Chondrocyte (in vitro differentiated cells): Measurements from ENCODE around the gene CRAT. TPM values are rescaled to one million over a fixed set of nuclear protein-coding genes. Genes with fewer than 3 reads are reported as not detected.

Experiments used
- DNase-seq: peaks from one replicate; pipeline ENCODE4 v3.0.0; 2021; ENCODE audit warnings: mixed read lengths, low spot score
- H3K27ac Mint-ChIP-seq: one replicate; pipeline ENCODE4 v1.8.0; 2021; ENCODE audit warnings: mild to moderate bottlenecking, moderate library complexity, mixed read lengths; ENCODE audit not compliant: unreplicated experiment
- H3K27me3 Mint-ChIP-seq: 2 replicates; pipeline ENCODE4 v1.8.0; 2021; ENCODE audit warnings: low read depth, mixed read lengths
- H3K36me3 Mint-ChIP-seq: 2 replicates; pipeline ENCODE4 v1.8.0; 2021; ENCODE audit warnings: low read depth, mixed read lengths
- H3K4me1 Mint-ChIP-seq: 2 replicates; pipeline ENCODE4 v1.8.0; 2021; ENCODE audit warnings: low read depth, mild to moderate bottlenecking, mixed read lengths
- H3K4me3 Mint-ChIP-seq: one replicate; pipeline ENCODE4 v1.8.0; 2021; ENCODE audit warnings: mild to moderate bottlenecking, moderate library complexity, mixed read lengths; ENCODE audit not compliant: unreplicated experiment
- H3K9me3 Mint-ChIP-seq: 2 replicates; pipeline ENCODE4 v1.8.0; 2021; ENCODE audit warnings: low read depth, mixed read lengths
- total RNA-seq: library from RNA; stranded (reverse); gene quantifications from 3 replicates; pipeline ENCODE4 v1.2.1, GENCODE V29; 2021
- TF ChIP-seq, protein P1 (sequence below): fragments of 200-600 bp; sonication (generic); IDR thresholded peaks from 2 replicates; pipeline ENCODE4 v1.5.0; 2021; ENCODE audit warnings: antibody characterized with exemption, mild to moderate bottlenecking, moderate library complexity

Gene CRAT
- total RNA-seq, 1 donor from 2014 or later, result 49.0 TPM

DNA sequence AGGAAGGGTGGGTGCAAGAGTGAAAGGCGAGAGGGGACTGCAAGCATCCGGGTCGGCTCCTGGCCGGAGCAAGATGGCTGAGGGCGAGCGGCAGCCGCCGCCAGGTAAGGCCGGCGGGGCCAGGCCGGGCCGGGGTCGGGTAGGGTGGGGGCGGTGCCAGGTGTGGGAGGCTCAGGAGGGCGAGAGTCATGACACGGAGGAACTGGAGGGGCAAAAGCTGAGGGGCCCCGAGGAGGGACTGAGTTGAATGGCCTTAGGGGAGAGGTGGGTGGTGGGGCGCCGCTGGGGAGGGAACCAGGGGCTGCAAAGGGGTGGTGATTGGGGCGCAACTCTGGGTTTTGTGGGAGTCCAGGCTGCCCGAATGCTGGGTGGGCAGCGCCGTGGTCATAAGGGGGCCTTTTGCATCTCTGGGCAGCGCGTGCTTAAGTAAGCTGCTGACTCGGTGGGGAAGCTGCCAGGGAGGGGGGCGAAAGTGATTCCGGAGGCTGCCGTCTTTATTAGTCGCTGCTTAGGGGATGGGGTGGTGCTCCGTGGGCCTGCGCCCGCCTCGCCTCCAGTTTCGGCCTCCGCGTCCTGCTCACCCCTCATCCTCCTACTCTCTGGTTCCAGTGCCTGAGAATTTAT is 1.0 kb upstream of the CRAT start:
- H3K9me3 Mint-ChIP-seq, result no peaks in the 10 kb centered on the region
- peaks cover 7% of the 10 kb centered on the region for H3K36me3 Mint-ChIP-seq
- H3K27ac Mint-ChIP-seq, result peak overlapping the region; percentile 91
- H3K27me3 Mint-ChIP-seq, result no peaks in the 10 kb centered on the region
- peaks cover 25% of the 10 kb centered on the region for H3K4me1 Mint-ChIP-seq
- TF ChIP-seq, protein P1, sequence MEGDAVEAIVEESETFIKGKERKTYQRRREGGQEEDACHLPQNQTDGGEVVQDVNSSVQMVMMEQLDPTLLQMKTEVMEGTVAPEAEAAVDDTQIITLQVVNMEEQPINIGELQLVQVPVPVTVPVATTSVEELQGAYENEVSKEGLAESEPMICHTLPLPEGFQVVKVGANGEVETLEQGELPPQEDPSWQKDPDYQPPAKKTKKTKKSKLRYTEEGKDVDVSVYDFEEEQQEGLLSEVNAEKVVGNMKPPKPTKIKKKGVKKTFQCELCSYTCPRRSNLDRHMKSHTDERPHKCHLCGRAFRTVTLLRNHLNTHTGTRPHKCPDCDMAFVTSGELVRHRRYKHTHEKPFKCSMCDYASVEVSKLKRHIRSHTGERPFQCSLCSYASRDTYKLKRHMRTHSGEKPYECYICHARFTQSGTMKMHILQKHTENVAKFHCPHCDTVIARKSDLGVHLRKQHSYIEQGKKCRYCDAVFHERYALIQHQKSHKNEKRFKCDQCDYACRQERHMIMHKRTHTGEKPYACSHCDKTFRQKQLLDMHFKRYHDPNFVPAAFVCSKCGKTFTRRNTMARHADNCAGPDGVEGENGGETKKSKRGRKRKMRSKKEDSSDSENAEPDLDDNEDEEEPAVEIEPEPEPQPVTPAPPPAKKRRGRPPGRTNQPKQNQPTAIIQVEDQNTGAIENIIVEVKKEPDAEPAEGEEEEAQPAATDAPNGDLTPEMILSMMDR, result no peak
- DNase-seq, result no peak
- H3K4me3 Mint-ChIP-seq, result peak overlapping the region; percentile 94

DNA sequence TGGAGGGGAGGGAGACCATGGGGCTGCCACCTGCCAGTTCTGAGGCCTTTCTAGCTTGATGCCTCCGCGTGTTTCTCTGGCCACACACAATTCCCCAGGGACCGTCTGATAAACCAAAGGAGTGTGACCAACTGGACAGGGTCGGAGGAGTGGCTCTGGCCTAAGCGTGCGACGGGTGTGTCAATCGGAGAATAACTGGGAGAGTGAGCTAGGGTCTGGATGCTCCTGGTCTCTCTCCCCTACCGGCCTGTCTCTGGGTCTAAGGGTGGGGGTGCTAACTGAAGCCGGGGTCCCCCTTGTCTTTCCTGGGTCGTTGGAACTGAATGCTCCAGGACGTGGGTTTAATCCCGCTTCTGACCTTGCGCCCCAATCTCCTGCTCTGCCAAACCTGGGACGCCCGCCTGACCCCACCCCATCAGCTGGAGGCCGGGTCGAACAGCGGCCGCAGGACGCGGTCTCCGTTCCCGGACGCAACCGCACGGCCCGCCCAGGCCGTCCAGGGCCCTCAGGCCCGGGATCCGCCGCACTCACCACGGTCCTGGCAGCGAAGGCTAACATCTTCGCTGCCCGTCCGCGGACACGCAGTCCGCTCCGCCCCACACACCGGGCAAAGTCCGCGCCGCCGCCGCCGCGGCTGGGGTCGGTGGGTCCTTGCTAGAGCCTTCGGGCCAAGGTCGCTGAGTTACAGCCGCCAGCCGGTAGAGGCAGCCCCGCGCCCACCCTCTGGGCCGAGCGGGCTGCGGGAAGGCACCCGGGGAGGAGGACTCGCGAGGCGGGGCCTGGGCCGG is 447 bp downstream of the CRAT start:
- Mint-ChIP-seq H3K4me3 (peak overlapping the region; percentile 94), H3K27ac (peak overlapping the region; percentile 54), H3K36me3 (peaks cover 9% of the 10 kb centered on the region), H3K27me3 (no peaks in the 10 kb centered on the region), H3K4me1 (peaks cover 25% of the 10 kb centered on the region), H3K9me3 (no peaks in the 10 kb centered on the region)
- DNase-seq, result no peak
- TF ChIP-seq, protein P1, result peak; percentile 23

DNA sequence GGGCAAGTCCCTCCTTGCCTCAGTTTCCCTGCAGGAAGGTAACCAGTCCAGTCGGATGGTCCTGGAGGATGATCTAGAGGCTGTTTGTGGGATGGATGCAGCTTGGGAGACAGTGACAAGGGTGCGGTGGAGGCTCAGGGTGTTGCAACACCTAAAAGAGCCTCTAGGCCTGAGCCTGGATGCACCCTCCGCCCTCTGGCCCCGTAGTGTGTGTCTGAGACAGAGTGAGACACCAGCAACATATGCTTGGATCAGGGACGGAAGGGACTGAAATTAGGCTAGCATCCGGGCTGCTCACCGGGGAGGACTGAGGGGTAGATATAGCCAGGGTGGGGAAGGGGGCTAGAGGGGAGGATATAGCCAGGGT is 1.1 kb downstream of the CRAT start:
- Mint-ChIP-seq H3K36me3 (peaks cover 11% of the 10 kb centered on the region), H3K9me3 (no peaks in the 10 kb centered on the region), H3K27ac (no peak overlapping the region), H3K4me1 (peaks cover 22% of the 10 kb centered on the region), H3K27me3 (no peaks in the 10 kb centered on the region), H3K4me3 (peak overlapping the region; percentile 94)
- no peak for DNase-seq
- TF ChIP-seq, protein P1, result no peak

DNA sequence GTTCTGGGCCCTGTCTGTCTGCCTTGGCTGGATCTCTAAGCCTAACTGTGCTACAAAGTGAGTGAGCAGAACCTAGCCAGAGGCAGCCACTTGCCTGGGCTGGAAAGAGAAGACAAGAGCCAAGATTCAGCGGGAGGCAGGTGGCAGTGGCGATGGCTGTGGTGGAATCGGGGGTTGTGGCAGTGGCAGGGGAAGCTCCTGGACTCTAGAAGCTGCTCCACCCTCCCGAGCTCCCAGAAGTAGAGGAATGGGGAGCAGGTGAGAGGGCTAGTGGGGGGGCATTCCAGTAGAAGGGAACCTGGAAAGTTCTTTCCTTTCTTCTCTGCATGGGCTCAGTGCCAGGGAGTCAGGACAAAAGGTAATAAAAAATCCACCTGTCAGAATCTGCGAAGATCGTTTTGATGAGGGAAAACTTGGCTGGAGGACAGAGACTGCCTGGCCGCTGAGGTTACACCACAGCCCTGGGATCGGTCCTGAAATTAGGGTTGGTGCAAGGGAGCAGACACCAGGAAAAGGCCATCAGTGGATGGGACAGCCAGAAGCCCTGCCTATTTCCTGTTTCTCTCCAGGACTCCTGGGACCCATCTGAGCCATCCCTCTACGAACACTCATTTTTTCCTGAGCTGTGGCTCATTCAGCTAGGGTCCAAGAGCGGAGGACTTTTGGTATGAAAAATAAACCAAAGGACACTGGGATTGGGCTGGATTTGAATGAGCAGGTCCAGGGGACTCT is 1.6 kb downstream of the CRAT start:
- TF ChIP-seq, protein P1, result no peak
- Mint-ChIP-seq H3K9me3 (no peaks in the 10 kb centered on the region), H3K36me3 (peaks cover 11% of the 10 kb centered on the region), H3K4me1 (peaks cover 22% of the 10 kb centered on the region), H3K4me3 (peak overlapping the region; percentile 94), H3K27me3 (no peaks in the 10 kb centered on the region), H3K27ac (no peak overlapping the region)
- DNase-seq, result no peak

DNA sequence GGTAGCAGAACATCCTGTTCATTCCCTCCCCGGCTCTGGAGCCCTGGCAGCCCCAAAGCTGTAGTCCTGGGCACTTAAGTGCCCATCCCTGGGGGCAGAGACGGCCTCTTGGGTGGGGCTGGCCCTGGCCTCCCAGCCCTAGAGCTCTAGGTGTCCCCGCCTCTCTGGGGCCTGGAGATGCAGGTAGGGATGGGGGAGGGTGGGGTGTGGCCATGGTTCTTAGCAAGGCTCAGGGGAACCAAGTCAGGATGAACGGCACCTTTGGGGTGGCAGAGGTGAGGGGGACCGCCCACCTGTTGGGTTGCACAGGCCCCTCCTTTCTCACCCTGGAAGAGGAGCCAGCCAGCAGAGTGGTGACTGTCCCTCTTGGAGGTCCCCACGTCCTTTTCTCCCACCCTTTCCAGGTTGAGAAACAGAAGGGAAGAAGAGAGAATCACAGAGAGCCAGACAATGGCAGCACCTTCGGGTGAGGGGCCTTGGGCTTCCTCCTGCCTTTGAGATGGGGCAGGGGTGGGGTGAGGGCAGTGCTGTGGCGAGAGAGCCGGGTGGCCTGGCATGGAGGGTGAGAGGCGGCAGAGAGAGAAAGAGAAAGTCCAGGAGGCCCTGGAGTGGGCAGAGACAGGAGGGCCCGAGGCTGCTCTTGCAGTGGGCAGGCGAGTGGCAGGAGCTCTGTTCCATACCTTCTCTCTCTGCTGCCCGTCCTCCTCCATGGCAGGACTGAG is 2.3 kb downstream of the CRAT start:
- H3K4me3 Mint-ChIP-seq, result no peak overlapping the region
- no peaks in the 10 kb centered on the region for H3K9me3 Mint-ChIP-seq

More for the DNA sequence above, 2.3 kb downstream of the CRAT start:
- TF ChIP-seq, protein P1, result no peak
- H3K36me3 Mint-ChIP-seq, result peaks cover 11% of the 10 kb centered on the region
- no peak for DNase-seq
- H3K27me3 Mint-ChIP-seq, result no peaks in the 10 kb centered on the region
- H3K4me1 Mint-ChIP-seq, result peaks cover 22% of the 10 kb centered on the region
- H3K27ac Mint-ChIP-seq, result no peak overlapping the region
